HG03196 (cell line): ENCODE data around the gene PALLD.

ENCODE experiments used
- ATAC-seq: cut with Tn5 transposase; IDR thresholded peaks from one replicate; pipeline ENCODE4 v1.9.1; 2021; ENCODE audit not compliant: unreplicated experiment

The PALLD gene

DNA sequence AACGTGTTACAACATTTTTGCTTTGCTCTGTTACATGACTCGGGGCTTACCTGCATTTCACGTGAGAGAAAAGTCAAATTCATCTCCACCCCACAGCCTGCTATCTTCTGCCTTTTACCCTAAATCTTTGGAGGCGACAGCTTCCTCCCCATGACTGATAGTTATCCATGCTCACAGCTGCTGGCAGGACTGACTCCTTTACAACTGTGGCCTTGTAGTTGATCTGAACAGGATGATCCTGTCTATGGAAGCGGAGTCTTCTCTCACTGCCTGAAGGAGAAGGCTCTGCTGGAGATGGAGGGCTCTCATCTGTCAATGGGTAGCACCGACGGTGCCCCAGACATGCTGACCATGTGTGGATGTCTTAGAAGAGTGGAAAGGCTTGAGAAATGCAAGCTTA lies 362.2 kb downstream of the PALLD start:
- ATAC-seq, result no peak

DNA sequence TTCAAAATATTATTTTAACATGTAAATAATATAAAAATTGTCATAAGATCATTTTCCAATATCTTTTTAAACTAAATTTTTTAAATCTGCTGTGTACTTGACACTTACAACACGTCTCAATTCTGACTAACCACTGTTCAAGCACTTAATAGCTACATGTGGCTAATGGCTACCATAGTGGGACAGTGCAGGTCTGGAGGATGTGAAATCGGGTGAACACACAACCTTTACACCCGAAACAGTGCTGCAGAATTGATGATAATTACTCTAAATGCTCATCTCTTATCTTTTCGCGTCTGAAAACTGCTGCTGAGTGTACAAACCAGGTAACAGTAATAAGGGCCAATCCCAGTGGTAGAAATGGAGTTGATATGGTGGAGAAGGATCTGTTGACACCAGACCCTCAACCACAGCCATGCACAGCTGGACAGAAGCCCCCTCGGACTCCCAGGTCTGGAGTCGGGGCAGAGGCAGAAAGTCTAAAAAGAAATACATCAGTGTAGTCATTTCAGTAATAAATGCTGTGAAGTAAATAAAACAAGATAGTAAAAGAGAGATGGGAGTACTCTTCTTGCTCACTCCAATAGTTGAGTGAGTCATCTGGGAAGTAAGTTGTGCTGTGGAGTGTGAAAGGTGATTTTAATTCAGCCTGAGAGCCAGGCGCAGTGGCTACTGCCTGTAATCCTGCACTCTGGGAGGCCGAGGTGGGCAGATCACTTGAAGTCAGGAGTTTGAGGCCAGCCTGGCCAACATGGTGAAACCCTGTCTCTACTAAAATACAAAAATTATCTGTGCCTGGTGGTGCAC lies 363.2 kb downstream of the PALLD start:
- ATAC-seq, result peak; percentile 96

DNA sequence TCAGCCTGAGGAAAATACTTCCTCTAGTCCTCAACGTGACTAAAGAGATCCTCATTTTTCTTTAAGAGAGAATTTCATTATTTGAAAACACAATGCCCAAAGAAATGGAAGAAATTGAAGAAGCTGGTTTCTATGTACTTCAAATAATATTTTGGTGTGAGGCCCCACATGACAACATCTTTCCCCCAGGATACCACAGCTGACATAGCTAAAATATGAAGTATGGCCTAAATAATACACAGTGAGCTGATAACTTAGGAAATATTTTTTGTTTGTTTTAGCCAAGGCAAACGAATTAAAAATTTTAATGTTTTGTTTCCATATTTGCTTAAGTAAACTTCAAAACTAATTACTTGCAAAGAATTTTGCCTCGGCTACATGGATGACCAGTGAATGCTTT lies 364.0 kb downstream of the PALLD start:
- ATAC-seq, result no peak

DNA sequence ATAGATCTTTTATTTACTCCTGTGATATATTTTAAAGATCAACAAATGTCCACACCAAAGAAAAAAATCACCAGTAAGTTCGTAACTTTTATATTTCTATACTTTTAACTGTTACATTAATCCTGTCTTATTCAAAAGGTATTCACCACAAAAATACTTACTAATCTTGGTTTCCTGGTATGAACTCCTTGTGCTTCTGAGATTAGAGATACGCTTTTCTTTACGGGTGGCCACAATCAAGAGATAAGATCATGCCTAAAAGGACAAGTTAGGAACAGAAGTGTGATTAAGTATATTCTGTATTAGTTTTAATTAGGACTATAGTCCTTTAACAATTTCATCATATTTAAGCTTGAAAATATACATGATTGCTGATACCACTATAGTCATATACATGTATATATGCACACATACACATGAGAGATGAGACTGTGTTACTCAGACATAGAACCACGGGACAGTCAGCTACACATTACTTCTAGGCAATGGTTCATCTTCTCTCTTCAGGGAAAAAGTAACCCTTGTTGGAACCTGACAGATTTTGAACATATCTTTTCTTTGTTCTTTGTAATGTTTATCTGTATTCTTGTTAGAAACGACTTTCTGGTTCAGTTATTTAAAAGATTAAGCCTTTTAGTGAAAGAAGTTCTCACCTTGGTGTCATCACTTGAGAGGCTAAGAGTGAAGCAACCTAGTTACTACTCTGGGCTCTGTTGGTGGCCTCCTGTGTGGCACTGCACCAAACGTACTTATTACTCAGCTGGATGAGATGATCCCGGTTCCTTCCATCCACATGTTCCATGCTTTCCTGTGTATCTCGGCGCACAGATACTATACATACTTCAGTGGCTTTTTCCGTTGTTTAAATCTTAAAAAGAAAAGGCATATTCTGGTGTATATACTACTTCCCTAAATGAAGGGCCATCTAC lies 367.1 kb downstream of the PALLD start:
- ATAC-seq, result no peak

DNA sequence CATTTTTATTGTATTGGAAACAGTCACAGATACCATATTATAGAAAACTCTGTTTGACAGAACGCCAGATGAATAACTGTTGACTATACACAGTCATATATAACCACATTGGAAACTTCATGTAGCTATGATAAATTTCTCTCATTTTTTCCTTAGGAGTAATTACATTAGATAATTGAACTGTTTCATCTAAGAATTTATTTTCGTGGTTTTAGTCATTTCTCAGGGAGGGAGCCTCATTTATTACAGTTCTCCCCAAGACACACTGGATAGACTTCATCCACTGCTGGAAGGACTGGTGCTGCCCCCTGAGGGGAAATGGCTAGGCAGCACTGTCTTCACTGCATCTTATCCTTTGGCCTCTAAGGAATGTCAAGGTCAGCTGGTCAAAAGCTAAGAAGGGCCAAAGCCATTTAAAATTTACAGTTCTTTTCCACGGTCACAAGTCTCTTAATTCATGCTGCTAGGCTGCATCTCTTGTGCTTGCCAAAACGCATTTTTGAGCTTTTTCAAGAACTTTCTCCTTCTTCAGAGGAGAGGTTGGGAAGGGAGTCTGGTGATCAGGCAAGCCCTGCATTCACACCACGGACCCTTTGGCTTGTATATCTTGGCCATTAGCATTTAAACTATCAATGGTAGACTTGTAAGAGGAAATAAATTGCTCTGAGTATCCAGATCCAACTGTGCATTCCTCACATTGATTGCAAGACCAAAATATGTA lies 368.1 kb downstream of the PALLD start:
- no peak for ATAC-seq

DNA sequence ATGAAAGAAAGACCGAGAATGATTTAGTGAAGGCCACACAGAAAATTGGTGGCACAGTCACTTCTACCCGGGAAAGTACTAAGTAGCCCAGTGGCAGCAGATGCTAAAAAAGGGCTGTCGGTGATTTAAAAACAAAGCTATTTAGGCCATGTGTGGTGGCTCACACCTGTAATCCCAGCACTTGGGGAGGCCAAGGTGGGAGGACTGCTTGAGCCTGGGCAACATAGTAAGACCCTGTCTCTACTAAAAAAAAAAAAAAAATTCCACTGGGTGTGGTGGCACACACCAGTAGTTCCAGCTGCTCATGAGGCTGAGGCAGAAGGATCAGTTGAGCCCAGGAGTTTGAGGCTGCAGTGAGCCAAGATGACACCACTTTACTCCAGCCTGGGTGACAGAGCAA lies 369.0 kb downstream of the PALLD start:
- no peak for ATAC-seq

DNA sequence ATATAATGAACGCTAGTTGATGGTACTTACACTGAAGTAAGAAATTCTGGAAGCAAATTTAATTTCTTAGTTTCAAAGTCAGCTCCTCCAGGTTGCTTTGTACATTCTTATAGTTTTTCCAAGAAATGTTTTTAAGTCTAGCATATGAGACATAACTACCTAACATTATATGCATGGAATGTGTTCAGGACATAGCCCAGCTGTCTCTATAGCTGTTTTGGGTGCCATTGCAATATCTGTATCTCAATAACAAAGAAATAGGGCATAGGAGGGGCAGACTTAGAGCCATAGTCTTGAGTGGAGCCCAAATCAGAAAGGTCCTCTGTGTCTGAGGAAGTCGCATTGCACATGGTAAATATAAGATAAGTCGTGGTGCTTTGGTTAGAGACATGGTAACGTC lies 369.8 kb downstream of the PALLD start:
- ATAC-seq, result no peak

DNA sequence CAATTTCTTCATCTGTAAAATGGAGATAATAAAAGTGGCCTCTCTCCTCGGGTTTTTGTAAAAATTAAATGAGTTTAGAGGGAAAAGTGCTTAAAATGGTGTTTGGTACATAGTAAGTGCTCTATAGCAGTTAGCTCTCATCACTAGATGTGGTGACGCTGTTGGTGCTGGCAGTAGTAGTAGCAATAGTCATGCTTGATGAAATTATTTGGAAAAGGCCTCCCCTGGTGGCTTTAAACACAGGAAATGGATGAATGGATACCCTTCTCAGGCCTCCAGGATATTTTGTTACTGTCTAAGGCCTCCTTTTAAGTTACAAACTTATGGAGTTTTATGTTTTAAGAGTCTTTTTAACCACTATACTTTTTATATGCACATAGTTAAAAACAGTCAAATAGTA lies 370.3 kb downstream of the PALLD start:
- no peak for ATAC-seq

DNA sequence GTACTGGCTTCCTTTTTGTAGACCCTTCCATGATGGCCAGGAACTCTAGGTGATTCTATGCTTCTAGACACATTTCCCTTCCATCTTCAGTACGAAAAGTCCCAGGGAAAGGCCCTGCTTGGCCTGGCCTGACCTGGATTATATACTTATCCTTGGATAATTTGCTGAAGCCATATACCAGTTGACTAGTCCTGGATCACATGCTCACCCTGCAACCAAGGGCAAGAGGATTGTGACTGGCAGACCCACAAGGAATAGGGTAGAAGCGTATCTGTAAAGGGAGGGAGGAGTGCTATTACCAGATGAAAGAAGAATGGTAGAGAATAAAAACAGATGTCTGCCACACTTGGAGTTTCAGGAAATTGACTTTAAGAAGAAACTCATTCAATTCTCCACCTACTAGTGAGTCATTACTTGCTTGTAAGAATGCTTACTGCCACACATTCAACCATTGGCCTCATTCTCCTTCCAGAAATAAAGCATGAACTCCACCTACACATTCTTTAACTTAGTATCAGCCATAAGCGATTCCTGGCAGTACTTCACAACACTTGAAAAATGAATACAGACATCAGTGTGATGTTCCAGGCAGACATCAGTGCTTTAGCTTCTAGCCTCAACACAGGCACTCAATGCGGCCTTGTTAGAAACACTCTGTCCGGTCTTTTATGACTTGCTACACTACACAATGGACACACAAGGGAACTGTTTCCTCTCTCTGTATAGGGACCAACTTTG lies 371.4 kb downstream of the PALLD start:
- no peak for ATAC-seq

DNA sequence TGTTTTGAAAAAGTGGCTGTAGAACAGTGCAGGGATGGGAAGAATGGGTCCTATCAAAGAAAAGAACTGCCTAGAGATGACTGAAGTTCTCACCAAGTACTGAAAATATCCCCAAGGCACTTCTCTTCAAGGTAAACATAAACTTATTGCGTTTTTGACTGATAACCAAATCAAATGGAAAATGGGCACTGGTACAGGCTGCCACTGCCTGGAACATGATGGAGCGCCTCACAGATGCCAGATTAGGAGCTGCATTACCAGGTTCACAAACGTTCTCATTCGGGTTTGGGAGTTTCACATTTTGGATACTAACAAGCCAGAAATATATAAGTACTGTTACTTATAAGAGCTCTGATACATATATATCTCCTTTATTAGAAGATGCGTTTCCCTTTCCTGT lies 371.9 kb downstream of the PALLD start:
- ATAC-seq, result no peak

DNA sequence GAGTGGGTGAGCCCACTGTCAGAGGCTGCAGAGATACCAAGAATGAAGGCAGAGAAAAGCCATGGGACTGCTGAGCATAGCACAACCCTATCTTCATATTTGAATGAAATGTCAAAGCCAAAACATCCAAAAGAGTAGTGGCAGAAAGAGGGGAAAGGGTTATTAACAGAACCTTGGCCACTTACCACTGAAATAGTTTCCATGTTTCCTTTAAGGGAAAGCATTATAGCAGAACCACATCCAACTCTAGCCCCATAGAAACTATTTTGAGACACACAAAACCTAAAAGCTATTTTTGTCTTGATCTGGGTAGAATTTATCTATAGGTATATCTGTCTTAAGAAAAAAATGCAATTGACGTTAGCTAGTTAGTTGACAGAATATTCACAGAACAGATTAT lies 373.2 kb downstream of the PALLD start:
- no peak for ATAC-seq

DNA sequence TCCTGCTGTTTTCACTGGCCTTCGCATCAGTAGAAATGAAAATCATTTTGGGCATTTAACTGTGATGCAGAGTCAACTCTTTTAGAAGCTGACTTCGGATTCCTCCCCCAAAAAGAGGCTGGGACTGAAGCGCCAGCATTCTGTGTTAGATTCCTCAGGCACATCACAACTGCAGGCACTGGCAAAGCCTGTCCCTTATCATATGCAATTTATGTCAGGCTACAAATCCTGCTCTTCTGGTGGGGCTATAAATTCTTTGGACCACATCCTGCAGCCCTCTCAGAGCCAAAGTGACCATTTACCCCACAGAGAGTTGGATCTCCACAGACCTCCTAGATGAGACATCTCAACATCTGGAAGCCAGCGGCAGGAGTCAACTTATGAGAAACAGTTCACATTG lies 374.8 kb downstream of the PALLD start:
- no peak for ATAC-seq

DNA sequence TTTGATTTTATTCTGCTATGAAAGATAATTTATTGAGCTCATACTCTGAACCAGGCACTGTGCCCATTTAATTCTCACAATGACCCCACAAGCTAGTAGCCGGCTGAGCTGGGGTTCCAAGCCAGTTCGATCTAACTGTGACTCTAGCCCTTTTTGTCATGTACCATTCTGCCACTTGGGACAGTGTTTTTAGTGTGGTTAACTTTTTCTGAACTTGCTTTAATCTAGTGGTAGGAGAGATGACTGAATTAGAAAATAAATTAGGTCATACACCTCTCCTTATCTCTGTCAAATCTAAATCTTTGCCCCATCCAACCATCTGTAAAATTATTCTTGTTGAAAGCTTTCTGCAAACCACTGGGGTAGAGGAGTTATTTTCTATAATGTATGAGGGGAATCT lies 377.2 kb downstream of the PALLD start:
- ATAC-seq, result no peak

DNA sequence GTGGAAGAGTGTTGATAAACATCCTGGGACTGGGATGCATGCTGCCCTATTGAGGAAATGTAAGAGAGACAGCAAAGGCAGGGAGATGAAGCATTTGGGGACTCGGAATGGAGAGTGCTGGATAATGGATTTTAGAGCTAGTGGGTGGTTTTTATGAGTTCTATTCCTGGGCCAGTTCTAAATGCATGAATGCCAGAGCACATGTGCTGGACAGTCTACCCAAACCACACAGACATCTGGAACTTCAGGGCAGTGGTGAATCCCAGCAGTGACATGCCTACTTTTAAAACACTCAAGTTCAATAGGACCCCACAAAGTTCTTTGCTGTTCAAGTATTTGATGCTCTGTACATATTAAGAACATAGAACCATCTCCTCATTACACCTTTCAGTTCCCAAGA lies 379.3 kb downstream of the PALLD start:
- no peak for ATAC-seq

DNA sequence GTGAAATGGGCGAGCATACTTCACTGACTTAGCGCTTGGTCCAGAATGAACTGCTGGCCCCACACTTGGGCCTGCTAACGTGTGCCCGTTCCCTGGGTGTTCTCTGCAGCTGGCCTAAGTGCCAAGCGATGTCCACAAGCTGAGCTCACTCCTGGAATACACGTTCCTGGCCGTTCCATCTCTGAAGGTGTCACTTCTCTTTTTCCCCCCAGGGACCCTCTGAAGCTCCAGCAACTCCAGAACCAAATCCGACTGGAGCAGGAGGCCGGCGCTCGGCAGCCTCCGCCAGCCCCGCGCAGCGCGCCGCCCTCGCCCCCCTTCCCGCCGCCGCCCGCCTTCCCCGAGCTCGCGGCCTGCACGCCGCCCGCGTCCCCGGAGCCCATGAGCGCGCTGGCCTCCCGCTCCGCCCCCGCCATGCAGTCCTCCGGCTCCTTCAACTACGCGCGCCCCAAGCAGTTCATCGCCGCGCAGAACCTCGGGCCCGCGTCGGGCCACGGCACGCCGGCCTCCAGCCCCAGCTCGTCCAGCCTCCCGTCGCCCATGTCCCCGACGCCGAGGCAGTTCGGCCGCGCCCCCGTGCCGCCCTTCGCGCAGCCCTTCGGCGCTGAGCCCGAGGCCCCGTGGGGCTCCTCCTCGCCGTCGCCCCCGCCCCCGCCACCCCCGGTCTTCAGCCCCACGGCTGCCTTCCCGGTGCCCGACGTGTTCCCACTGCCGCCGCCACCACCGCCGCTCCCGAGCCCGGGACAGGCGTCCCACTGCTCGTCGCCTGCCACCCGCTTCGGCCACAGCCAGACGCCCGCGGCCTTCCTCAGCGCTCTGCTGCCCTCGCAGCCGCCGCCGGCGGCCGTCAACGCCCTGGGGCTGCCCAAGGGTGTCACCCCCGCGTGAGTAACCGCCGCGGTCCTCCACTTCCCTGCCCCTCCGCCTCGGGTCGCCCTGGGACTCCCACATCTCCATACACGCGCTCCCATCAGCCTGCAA lies 380.9 kb downstream of the PALLD start:
- peak; percentile 30 for ATAC-seq

DNA sequence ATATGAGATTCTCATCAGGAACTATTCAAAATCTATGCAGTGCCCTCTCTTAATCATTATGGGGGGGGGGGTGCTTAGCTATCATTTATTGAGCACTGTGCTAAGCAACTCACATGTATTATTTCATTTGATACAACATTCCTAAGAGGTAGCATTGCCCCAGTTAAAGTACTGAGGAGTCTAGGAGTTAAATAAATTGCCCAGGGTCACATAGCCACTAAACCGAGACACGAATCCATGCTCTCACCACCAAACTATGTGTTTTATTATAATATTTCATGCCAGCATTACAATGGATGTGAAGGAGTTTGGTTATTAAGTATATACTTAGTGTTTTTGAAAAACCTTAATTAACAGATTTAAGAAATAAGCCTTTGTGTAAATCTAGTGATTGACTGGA lies 381.8 kb downstream of the PALLD start:
- no peak for ATAC-seq

DNA sequence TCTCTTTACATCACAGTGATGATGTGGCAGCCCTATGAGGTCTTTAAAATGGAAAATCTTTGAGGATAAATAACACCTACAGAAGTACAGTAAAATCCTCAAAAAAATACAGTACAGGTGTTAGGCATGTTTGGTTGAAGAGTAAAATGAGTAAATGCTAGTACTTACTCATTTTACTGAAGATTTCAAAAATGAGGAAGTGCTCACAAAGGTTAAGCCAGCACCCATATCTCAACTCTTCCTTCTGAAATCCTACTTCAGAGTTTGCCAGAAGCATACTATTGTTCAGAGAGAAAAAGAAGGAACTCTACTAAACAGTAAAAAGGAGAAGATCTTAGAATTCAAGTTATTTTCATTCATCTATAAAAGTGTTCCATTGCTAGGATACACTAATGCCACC lies 382.3 kb downstream of the PALLD start:
- ATAC-seq, result no peak

DNA sequence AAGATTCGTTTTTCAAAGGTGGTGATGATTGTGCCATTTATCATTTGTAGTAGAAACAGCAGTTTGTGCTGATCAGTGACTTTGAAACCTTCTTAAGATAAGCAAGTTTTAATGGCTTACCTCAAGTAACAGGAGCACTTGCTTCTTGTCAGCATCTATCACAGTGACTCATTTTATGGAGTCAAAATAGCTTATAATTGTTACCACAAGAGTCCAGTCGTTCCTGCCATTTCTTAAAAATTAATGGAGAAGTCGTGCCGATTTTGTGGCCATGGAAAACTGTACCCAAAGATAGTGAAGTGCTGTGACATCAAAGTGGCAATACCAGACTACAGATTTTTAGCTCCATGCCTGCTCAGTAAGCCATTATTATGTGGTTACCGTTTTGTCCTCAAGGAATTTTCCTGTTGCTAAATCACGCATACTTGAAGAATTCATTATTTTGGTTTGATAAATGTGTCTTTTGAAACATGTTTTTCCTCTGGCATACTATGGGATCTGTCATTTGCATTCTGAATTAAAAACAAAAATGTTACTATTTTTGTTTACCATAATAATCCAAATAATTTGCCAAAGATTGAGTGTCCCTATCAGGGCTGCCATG lies 383.3 kb downstream of the PALLD start:
- ATAC-seq, result no peak
